ENCODE measurements around the gene PLA2G2E.
"Not testable (repeated sequence)": the region's sequence is repeated elsewhere in the genome, so short reads cannot be mapped to it uniquely, and the experiment has no call there.

PLA2G2E gene

DNA sequence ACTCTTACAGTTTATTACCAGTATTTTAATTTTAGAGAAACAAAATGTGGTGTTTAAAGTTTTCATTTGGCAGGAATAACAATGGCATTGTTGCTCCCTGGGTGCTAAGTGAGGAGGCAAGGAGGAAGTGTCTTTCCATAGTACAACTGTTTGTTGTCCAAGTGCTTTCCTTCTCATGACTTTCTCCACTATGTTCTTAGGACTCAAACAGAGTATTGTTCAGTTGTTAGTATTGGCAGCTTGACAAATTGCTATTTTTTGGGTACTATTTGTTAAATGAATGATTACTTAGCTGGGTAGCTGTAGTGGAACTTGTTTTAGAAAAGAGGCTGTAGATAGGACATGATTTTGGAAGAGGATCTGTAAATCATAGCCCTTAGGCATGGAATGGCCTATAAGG is 33.8 kb downstream of the PLA2G2E start:
- TF ChIP-seq, protein P1, sequence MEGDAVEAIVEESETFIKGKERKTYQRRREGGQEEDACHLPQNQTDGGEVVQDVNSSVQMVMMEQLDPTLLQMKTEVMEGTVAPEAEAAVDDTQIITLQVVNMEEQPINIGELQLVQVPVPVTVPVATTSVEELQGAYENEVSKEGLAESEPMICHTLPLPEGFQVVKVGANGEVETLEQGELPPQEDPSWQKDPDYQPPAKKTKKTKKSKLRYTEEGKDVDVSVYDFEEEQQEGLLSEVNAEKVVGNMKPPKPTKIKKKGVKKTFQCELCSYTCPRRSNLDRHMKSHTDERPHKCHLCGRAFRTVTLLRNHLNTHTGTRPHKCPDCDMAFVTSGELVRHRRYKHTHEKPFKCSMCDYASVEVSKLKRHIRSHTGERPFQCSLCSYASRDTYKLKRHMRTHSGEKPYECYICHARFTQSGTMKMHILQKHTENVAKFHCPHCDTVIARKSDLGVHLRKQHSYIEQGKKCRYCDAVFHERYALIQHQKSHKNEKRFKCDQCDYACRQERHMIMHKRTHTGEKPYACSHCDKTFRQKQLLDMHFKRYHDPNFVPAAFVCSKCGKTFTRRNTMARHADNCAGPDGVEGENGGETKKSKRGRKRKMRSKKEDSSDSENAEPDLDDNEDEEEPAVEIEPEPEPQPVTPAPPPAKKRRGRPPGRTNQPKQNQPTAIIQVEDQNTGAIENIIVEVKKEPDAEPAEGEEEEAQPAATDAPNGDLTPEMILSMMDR (IDR thresholded peaks at IDR 0.05; ENCODE audit: insufficient read depth, low read depth, low read length, missing control alignments), result no peak
- DNase-seq (ENCODE audit: low read depth), result no peak
- no peak overlapping the region for H3K4me3 ChIP-seq (ENCODE audit: low read depth, low read length)

DNA sequence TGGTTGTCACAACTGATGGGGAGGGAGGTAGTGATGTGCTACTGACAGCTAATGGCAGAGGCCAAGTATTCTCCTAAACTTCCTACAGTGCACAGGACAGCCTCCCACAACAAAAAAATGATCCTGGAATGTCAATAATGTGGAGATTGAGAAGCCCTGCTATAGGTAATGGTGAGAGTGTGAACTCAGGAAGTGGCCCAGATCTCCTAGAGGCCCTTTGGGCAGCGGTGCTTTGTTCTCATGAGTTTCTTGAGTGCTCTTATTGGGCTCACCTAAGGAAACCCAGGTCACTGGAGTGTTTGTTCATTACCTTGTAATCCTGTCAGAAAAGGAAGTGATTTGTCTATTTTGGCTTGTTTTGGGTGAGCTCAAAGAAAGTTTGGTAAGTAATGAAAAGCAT is 35.3 kb downstream of the PLA2G2E start:
- H3K4me3 ChIP-seq (ENCODE audit: low read depth, low read length), result no peak overlapping the region
- DNase-seq (ENCODE audit: low read depth), result no peak
- TF ChIP-seq, protein P1 (IDR thresholded peaks at IDR 0.05; ENCODE audit: insufficient read depth, low read depth, low read length, missing control alignments), result no peak

GRCh38 chr1:19885821-19886220 is 37.6 kb downstream of the PLA2G2E start:
- H3K4me3 ChIP-seq (ENCODE audit: low read depth, low read length), result no peak overlapping the region
- TF ChIP-seq, protein P1 (IDR thresholded peaks at IDR 0.05; ENCODE audit: insufficient read depth, low read depth, low read length, missing control alignments), result no peak
- DNase-seq (ENCODE audit: low read depth), result no peak

DNA sequence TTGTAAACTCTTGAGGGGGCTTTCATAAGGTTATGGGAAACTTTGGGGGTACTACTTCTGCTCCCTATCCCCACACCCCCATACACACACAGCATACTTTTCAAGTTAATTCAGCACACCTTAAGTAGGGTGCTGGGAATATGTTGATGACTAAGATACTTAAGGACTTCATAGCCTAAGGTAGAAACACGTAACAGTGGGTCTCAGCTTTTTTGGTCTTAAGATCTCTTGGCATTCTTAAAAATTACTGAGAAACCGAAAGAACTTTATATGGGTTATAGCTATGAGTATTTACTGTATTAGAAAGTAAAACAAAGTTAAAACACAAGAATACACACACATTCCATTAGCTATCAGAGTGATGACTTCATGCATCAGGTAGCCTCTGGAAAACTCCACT is 39.1 kb downstream of the PLA2G2E start:
- TF ChIP-seq, protein P1 (IDR thresholded peaks at IDR 0.05; ENCODE audit: insufficient read depth, low read depth, low read length, missing control alignments), result no peak
- no peak for DNase-seq (ENCODE audit: low read depth)
- no peak overlapping the region for H3K4me3 ChIP-seq (ENCODE audit: low read depth, low read length)

- peak within 1 kb of the TSS; percentile 81 for H3K4me3 ChIP-seq (ENCODE audit: low read depth, low read length)
- TF ChIP-seq, protein P1 (IDR thresholded peaks at IDR 0.05; ENCODE audit: insufficient read depth, low read depth, low read length, missing control alignments), result peak; percentile 83
- DNase-seq (ENCODE audit: low read depth), result peak; percentile 98
Measured at GRCh38 chr1:19882111-19883071, 41.0 kb downstream of the PLA2G2E start, which contains the start of gene OTUD3. TSS of gene OTUD3 (plus strand) at chr1:19882395. CDS start at chr1:19882514, 119 bp downstream.

DNA sequence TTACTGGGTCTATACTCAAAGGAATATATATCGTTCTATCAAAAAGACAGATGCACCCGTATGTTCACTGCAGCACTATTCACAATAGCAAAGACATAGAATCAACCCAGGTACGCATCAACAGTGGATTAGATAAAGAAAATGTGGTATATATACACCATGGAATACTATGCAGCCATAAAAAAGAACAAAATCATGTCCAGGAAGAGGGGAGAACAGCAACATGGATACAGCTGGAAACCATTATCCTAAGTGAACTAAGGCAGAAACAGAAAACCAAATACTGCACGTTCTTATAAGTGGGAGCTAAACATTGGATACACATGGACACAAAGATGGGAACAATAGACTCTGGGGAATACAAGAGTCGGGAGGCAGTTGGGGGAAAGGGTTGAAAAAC is 42.6 kb downstream of the PLA2G2E start:
- H3K4me3 ChIP-seq (ENCODE audit: low read depth, low read length); DNase-seq (ENCODE audit: low read depth): not testable (repeated sequence)

DNA sequence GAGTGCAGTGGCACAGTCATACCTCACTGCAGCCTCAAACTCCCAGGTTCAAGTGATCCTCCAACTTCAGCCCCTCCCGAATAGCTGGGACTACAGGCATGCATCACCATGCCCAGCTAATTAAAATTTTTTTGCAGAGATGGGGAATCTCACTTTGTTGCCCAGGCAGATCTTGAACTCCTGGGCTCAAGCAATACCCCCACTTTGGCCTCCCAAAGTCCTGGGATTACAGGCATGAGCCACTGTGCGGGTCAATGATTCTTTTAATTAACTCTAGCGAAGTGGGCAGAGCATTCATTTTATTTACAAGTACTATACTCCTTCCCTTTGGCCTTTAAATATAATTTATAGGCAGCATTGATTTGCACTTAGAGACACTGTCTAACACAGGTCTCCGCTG is 43.8 kb downstream of the PLA2G2E start:
- H3K4me3 ChIP-seq (ENCODE audit: low read depth, low read length), result no peak overlapping the region
- TF ChIP-seq, protein P1 (IDR thresholded peaks at IDR 0.05; ENCODE audit: insufficient read depth, low read depth, low read length, missing control alignments), result no peak
- DNase-seq (ENCODE audit: low read depth), result no peak
